Liver (tissue), 9 donors: ENCODE data around the gene PRR23E. TPM values are rescaled to one million over a fixed set of nuclear protein-coding genes. Genes with fewer than 3 reads are reported as not detected.

Source experiments
- DNase-seq: peaks from one replicate; pipeline ENCODE4 v3.0.0-alpha.2; 2017; ENCODE audit warnings: low spot score
- H3K27ac ChIP-seq, 2 donors: one replicate each; pipeline ENCODE4 v1.7.0; 2013; ENCODE audit warnings: inconsistent platforms in 2 of 2, low read length in 2 of 2, control low read depth in 1 of 2, low read depth in 1 of 2, mild to moderate bottlenecking in 1 of 2
- H3K27me3 ChIP-seq, 4 donors: one replicate each; pipeline versions ENCODE4 v1.6.1 to v1.7.0; 2013; ENCODE audit warnings: low read length in 3 of 4, inconsistent platforms in 1 of 4, mild to moderate bottlenecking in 1 of 4, moderate library complexity in 1 of 4; ENCODE audit not compliant: control insufficient read depth in 4 of 4, insufficient read depth in 4 of 4
- H3K36me3 ChIP-seq, 4 donors: one replicate each; pipeline versions ENCODE4 v1.6.1 to v1.7.0; 2013; ENCODE audit warnings: low read length in 3 of 4, mild to moderate bottlenecking in 3 of 4, low read depth in 1 of 4, moderate library complexity in 1 of 4; ENCODE audit not compliant: control insufficient read depth in 4 of 4, insufficient read depth in 3 of 4
- H3K4me1 ChIP-seq, 4 donors: one replicate each; pipeline versions ENCODE4 v1.6.1 to v1.7.0; 2013; ENCODE audit warnings: low read length in 3 of 4, mild to moderate bottlenecking in 3 of 4, moderate library complexity in 1 of 4; ENCODE audit not compliant: control insufficient read depth in 4 of 4, insufficient read depth in 4 of 4
- H3K4me3 ChIP-seq, 3 donors: one replicate each; pipeline versions ENCODE4 v1.6.1 to v1.7.0; 2013; ENCODE audit warnings: low read length in 3 of 3, control low read depth in 1 of 3, low read depth in 1 of 3, mild to moderate bottlenecking in 1 of 3
- H3K9ac ChIP-seq, 2 donors: one replicate each; pipeline ENCODE4 v1.7.0; 2013; ENCODE audit warnings: low read length in 2 of 2, mild to moderate bottlenecking in 2 of 2, moderate library complexity in 2 of 2, control low read depth in 1 of 2, low read depth in 1 of 2
- H3K9me3 ChIP-seq, 4 donors: one replicate each; pipeline versions ENCODE4 v1.6.1 to v1.7.0; 2013; ENCODE audit warnings: low read length in 3 of 4; ENCODE audit not compliant: control insufficient read depth in 4 of 4
- EGR1 ChIP-seq, 2 donors: IDR thresholded peaks; 2 replicates each; pipeline ENCODE4 v1.6.1; 2016 to 2018; ENCODE audit warnings: antibody characterized with exemption in 2 of 2, low read depth in 2 of 2
- FOXA1 ChIP-seq: IDR thresholded peaks from 2 replicates; pipeline ENCODE4 v1.6.1; 2016; ENCODE audit warnings: antibody characterized with exemption
- FOXA2 ChIP-seq: IDR thresholded peaks from 2 replicates; pipeline ENCODE4 v1.6.1; 2016; ENCODE audit warnings: antibody characterized with exemption
- GABPA ChIP-seq, 2 donors: IDR thresholded peaks in 1 of 2; conservative IDR thresholded peaks in 1 of 2; 2 replicates each; pipeline ENCODE4 v1.6.1; 2016; ENCODE audit warnings: antibody characterized with exemption in 2 of 2, mild to moderate bottlenecking in 1 of 2, moderate library complexity in 1 of 2
- HNF4A ChIP-seq, 2 donors: conservative IDR thresholded peaks; 2 replicates each; pipeline ENCODE4 v1.6.1; 2016; ENCODE audit warnings: antibody characterized with exemption in 2 of 2, mild to moderate bottlenecking in 2 of 2
- HNF4G ChIP-seq: IDR thresholded peaks from 2 replicates; pipeline ENCODE4 v1.6.1; 2016; ENCODE audit warnings: antibody characterized with exemption
- JUND ChIP-seq, 2 donors: IDR thresholded peaks; 2 replicates each; pipeline ENCODE4 v1.6.1; 2016; ENCODE audit warnings: antibody characterized with exemption in 2 of 2
- NR2F2 ChIP-seq: IDR thresholded peaks from 2 replicates; pipeline ENCODE4 v1.6.1; 2016; ENCODE audit warnings: antibody characterized with exemption
- RAD21 ChIP-seq, 2 donors: IDR thresholded peaks; 2 replicates each; pipeline ENCODE4 v1.6.1; 2016; ENCODE audit warnings: antibody characterized with exemption in 2 of 2, mild to moderate bottlenecking in 2 of 2
- RXRA ChIP-seq, 2 donors: IDR thresholded peaks; 2 replicates each; pipeline ENCODE4 v1.6.1; 2017 to 2018; ENCODE audit warnings: antibody characterized with exemption in 2 of 2, mild to moderate bottlenecking in 1 of 2
- SP1 ChIP-seq: IDR thresholded peaks from 2 replicates; pipeline ENCODE4 v1.6.1; 2018; ENCODE audit warnings: antibody characterized with exemption, mild to moderate bottlenecking
- TAF1 ChIP-seq: conservative IDR thresholded peaks from 2 replicates; pipeline ENCODE4 v1.6.1; 2016; ENCODE audit warnings: antibody characterized with exemption, mild to moderate bottlenecking
- WGBS: extraction: QIAGEN DNeasy Blood & Tissue Kit; methylation state at CpG from one replicate; pipeline ENCODE4 v1.1.7; 2013; 5-methylcytosine and 5-hydroxymethylcytosine counted together
- polyA plus RNA-seq, 2 donors: library from polyadenylated mRNA; stranded (reverse) in 1 of 2; unstranded in 1 of 2; fragments of 200-250 nt in 1 of 2; fragments of >200 nt in 1 of 2; fragmentation: Nextera tagmentation in 1 of 2; extraction: Ambion mirVana in 1 of 2; gene quantifications; one replicate each; pipeline versions ENCODE4 v1.2.1 to v1.2.3, GENCODE V29; 2013 to 2015
- total RNA-seq, 2 donors: library from RNA; depleted of rRNA; stranded (reverse); fragments of >200 nt; gene quantifications; one replicate each; pipeline ENCODE4 v1.2.3, GENCODE V29; 2014
- TF ChIP-seq, protein P1 (sequence below): IDR thresholded peaks from 2 replicates; pipeline ENCODE4 v1.6.1; 2016; ENCODE audit warnings: antibody characterized with exemption, mild to moderate bottlenecking
- TF ChIP-seq, protein P2 (sequence below): IDR thresholded peaks from 2 replicates; pipeline ENCODE4 v1.6.1; 2016; ENCODE audit warnings: antibody characterized with exemption
- TF ChIP-seq, protein P3 (sequence below): IDR thresholded peaks from 2 replicates; pipeline ENCODE4 v1.6.1; 2016; ENCODE audit warnings: antibody characterized with exemption
- TF ChIP-seq, protein P4 (sequence below): IDR thresholded peaks from 2 replicates; pipeline ENCODE4 v1.6.1; 2016; ENCODE audit warnings: antibody characterized with exemption
- donor health status: healthy.
- donor health status: healthy.
- donor health status: healthy.
- donor health status: healthy.
- donor health status: healthy.

Gene PRR23E
- total and polyA plus RNA-seq, 4 donors = not detected

DNA sequence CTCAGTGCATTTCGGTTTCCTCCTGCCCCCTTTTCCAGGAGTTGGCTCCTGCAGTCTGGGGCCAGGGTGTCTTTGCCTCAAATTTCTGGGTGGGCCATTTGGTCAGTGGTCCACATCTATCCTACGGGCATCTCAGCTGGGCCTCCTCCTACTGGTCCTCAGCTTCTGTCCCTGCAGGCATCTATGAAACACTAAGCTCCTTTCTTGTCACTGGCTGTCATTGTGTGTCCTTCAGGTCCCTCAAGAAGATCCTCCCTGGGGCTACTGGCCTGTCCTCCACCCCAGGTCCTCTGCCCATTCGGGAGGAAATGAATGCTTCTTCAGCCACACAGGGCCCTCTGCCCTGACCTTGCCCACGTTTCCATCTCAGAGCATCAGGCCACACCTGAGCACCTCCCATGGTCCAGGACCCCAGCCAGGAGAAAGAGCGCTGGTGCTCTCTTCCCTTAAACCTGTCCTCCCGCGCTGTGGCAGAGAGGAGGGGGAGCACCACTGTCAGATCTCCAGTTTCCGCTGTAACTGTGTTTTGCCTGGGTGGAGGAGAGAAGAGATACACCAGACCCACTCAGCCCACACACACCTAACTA is 1.8 kb downstream of the PRR23E start:
- Histone ChIP-seq H3K27ac (no peak overlapping the region), H3K9ac (no peak overlapping the region), H3K27me3 (no peaks in the 10 kb centered on the region), H3K4me1 (no peaks in the 10 kb centered on the region), H3K9me3 (peaks cover 3 to 18% (median 6%) of the 10 kb centered on the region in 4 donors), H3K4me3 (no peak overlapping the region), H3K36me3 (peaks cover 0 to 1% (median 0%) of the 10 kb centered on the region in 4 donors)
- DNase-seq = no peak
- 87% methylated on average over 8 of the region's 8 CpGs for WGBS
- TF ChIP-seq, protein P1, sequence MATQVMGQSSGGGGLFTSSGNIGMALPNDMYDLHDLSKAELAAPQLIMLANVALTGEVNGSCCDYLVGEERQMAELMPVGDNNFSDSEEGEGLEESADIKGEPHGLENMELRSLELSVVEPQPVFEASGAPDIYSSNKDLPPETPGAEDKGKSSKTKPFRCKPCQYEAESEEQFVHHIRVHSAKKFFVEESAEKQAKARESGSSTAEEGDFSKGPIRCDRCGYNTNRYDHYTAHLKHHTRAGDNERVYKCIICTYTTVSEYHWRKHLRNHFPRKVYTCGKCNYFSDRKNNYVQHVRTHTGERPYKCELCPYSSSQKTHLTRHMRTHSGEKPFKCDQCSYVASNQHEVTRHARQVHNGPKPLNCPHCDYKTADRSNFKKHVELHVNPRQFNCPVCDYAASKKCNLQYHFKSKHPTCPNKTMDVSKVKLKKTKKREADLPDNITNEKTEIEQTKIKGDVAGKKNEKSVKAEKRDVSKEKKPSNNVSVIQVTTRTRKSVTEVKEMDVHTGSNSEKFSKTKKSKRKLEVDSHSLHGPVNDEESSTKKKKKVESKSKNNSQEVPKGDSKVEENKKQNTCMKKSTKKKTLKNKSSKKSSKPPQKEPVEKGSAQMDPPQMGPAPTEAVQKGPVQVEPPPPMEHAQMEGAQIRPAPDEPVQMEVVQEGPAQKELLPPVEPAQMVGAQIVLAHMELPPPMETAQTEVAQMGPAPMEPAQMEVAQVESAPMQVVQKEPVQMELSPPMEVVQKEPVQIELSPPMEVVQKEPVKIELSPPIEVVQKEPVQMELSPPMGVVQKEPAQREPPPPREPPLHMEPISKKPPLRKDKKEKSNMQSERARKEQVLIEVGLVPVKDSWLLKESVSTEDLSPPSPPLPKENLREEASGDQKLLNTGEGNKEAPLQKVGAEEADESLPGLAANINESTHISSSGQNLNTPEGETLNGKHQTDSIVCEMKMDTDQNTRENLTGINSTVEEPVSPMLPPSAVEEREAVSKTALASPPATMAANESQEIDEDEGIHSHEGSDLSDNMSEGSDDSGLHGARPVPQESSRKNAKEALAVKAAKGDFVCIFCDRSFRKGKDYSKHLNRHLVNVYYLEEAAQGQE = no peak
- TF ChIP-seq HNF4A (conservative IDR thresholded peaks at IDR 0.05) (no peak), NR2F2 (no peak), FOXA1 (no peak), JUND (IDR thresholded peaks at IDR 0.05) (no peak), RAD21 (IDR thresholded peaks at IDR 0.05) (no peak), HNF4G (no peak), RXRA (IDR thresholded peaks at IDR 0.05) (no peak), SP1 (no peak), FOXA2 (no peak), GABPA (IDR thresholded peaks at IDR 0.05 in 1 of 2, conservative IDR thresholded peaks at IDR 0.05 in 1 of 2) (no peak)
- TF ChIP-seq, protein P2, sequence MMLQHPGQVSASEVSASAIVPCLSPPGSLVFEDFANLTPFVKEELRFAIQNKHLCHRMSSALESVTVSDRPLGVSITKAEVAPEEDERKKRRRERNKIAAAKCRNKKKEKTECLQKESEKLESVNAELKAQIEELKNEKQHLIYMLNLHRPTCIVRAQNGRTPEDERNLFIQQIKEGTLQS = no peak
- TF ChIP-seq, protein P3, sequence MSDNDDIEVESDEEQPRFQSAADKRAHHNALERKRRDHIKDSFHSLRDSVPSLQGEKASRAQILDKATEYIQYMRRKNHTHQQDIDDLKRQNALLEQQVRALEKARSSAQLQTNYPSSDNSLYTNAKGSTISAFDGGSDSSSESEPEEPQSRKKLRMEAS = no peak
- TF ChIP-seq, protein P4, sequence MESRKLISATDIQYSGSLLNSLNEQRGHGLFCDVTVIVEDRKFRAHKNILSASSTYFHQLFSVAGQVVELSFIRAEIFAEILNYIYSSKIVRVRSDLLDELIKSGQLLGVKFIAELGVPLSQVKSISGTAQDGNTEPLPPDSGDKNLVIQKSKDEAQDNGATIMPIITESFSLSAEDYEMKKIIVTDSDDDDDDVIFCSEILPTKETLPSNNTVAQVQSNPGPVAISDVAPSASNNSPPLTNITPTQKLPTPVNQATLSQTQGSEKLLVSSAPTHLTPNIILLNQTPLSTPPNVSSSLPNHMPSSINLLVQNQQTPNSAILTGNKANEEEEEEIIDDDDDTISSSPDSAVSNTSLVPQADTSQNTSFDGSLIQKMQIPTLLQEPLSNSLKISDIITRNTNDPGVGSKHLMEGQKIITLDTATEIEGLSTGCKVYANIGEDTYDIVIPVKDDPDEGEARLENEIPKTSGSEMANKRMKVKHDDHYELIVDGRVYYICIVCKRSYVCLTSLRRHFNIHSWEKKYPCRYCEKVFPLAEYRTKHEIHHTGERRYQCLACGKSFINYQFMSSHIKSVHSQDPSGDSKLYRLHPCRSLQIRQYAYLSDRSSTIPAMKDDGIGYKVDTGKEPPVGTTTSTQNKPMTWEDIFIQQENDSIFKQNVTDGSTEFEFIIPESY = no peak

DNA sequence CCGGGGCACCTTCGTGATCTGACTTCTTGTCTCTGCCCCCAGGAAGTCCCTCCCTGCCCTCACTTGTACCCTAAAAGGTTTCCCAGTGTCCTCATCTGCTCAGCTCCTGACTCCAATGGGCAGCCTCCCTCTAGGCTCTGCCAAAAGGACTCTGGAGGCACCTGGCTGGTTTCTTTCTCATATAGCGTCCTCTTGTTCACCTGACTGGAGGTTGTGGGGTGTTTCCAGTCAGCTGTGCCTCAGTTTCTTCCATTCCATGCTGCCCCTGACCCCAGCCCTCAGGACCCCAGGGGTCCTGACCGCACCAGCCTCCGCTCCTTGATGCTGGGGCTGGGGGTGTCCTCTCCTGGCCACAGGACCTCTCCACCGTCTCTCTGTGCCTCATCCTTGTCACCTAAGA is 2.5 kb downstream of the PRR23E start:
- TF ChIP-seq RXRA (IDR thresholded peaks at IDR 0.05) (no peak), FOXA2 (no peak), NR2F2 (no peak), GABPA (IDR thresholded peaks at IDR 0.05 in 1 of 2, conservative IDR thresholded peaks at IDR 0.05 in 1 of 2) (no peak), SP1 (no peak), EGR1 (IDR thresholded peaks at IDR 0.05; ENCODE audit: low read depth in 2 of 2) (no peak), TAF1 (no peak), RAD21 (IDR thresholded peaks at IDR 0.05) (no peak)
- TF ChIP-seq, protein P1 = no peak
- Histone ChIP-seq H3K9me3 (peaks cover 3 to 18% (median 6%) of the 10 kb centered on the region in 4 donors), H3K4me3 (no peak overlapping the region), H3K27me3 (no peaks in the 10 kb centered on the region), H3K9ac (no peak overlapping the region), H3K4me1 (no peaks in the 10 kb centered on the region), H3K27ac (no peak overlapping the region), H3K36me3 (peaks cover 0 to 1% (median 0%) of the 10 kb centered on the region in 4 donors)
- DNase-seq = no peak
- WGBS = 95% methylated on average over 6 of the region's 6 CpGs
